ENCODE data around the gene ACTA1.

ACTA1 gene

GRCh38 chr1:229410692-229411433 lies 23.0 kb downstream of the ACTA1 start:
- TF ChIP-seq ISL1 (CRISPR knock-in tag; IDR thresholded peaks at IDR 0.05) (no peak), GLIS3 (CRISPR knock-in tag; IDR thresholded peaks at IDR 0.05) (no peak), PATZ1 (CRISPR knock-in tag; IDR thresholded peaks at IDR 0.05; ENCODE audit: borderline replicate concordance) (no peak), CSDC2 (CRISPR knock-in tag; IDR thresholded peaks at IDR 0.05) (no peak), TCF4 (CRISPR knock-in tag; IDR thresholded peaks at IDR 0.05; ENCODE audit: borderline replicate concordance) (no peak), ZNF70 (CRISPR knock-in tag; IDR thresholded peaks at IDR 0.05) (no peak), POU6F1 (CRISPR knock-in tag; IDR thresholded peaks at IDR 0.05; ENCODE audit: borderline replicate concordance, low read depth) (no peak), ZNF565 (CRISPR knock-in tag; conservative IDR thresholded peaks at IDR 0.05; ENCODE audit: low read depth) (no peak), BACH2 (CRISPR knock-in tag; IDR thresholded peaks at IDR 0.05; ENCODE audit: borderline replicate concordance) (no peak), TSHZ2 (CRISPR knock-in tag; IDR thresholded peaks at IDR 0.05) (no peak), ZFP30 (CRISPR knock-in tag; IDR thresholded peaks at IDR 0.05) (no peak), CREB5 (CRISPR knock-in tag; IDR thresholded peaks at IDR 0.05; ENCODE audit: low read depth) (no peak), SNAI2 (CRISPR knock-in tag; IDR thresholded peaks at IDR 0.05) (no peak), ZFP3 (CRISPR knock-in tag; IDR thresholded peaks at IDR 0.05) (no peak), ARNTL (CRISPR knock-in tag; IDR thresholded peaks at IDR 0.05; ENCODE audit: borderline replicate concordance, low read depth) (no peak), ESRRG (CRISPR knock-in tag; IDR thresholded peaks at IDR 0.05) (no peak), RARB (CRISPR knock-in tag; IDR thresholded peaks at IDR 0.05) (no peak), ZNF8 (CRISPR knock-in tag; IDR thresholded peaks at IDR 0.05) (no peak), CSRNP3 (CRISPR knock-in tag; IDR thresholded peaks at IDR 0.05) (no peak)
- ATAC-seq, result peak; percentile 96

- peak; percentile 1; the same call in 1 of the 3 replicates for ATAC-seq
- TF ChIP-seq ZFP30 (CRISPR knock-in tag; IDR thresholded peaks at IDR 0.05) (no peak), TSHZ2 (CRISPR knock-in tag; IDR thresholded peaks at IDR 0.05) (no peak), BACH2 (CRISPR knock-in tag; IDR thresholded peaks at IDR 0.05; ENCODE audit: borderline replicate concordance) (no peak), ZNF70 (CRISPR knock-in tag; IDR thresholded peaks at IDR 0.05) (no peak), RARB (CRISPR knock-in tag; IDR thresholded peaks at IDR 0.05) (no peak), ARNTL (CRISPR knock-in tag; IDR thresholded peaks at IDR 0.05; ENCODE audit: borderline replicate concordance, low read depth) (no peak), OSR1 (CRISPR knock-in tag; IDR thresholded peaks at IDR 0.05) (no peak), ZFP3 (CRISPR knock-in tag; IDR thresholded peaks at IDR 0.05) (no peak), ISL1 (CRISPR knock-in tag; IDR thresholded peaks at IDR 0.05) (no peak), CREB5 (CRISPR knock-in tag; IDR thresholded peaks at IDR 0.05; ENCODE audit: low read depth) (no peak), SNAI2 (CRISPR knock-in tag; IDR thresholded peaks at IDR 0.05) (no peak), ESRRG (CRISPR knock-in tag; IDR thresholded peaks at IDR 0.05) (no peak), POU6F1 (CRISPR knock-in tag; IDR thresholded peaks at IDR 0.05; ENCODE audit: borderline replicate concordance, low read depth) (no peak), PPARA (CRISPR knock-in tag; IDR thresholded peaks at IDR 0.05; ENCODE audit: borderline replicate concordance) (no peak), TCF4 (CRISPR knock-in tag; IDR thresholded peaks at IDR 0.05; ENCODE audit: borderline replicate concordance) (no peak), ZNF565 (CRISPR knock-in tag; conservative IDR thresholded peaks at IDR 0.05; ENCODE audit: low read depth) (no peak)
Measured at GRCh38 chr1:229410370-229410691, 23.6 kb downstream of the ACTA1 start.
